Liver (tissue), 9 donors: Measurements from ENCODE around the gene ELAVL1. TPM values are rescaled to one million over a fixed set of nuclear protein-coding genes. Genes with fewer than 3 reads are reported as not detected.

ENCODE experiments used
- DNase-seq: peaks from one replicate; pipeline ENCODE4 v3.0.0-alpha.2; 2017; ENCODE audit warnings: low spot score
- H3K27ac ChIP-seq, 2 donors: one replicate each; pipeline ENCODE4 v1.7.0; 2013; ENCODE audit warnings: inconsistent platforms in 2 of 2, low read length in 2 of 2, control low read depth in 1 of 2, low read depth in 1 of 2, mild to moderate bottlenecking in 1 of 2
- H3K27me3 ChIP-seq, 4 donors: one replicate each; pipeline versions ENCODE4 v1.6.1 to v1.7.0; 2013; ENCODE audit warnings: low read length in 3 of 4, inconsistent platforms in 1 of 4, mild to moderate bottlenecking in 1 of 4, moderate library complexity in 1 of 4; ENCODE audit not compliant: control insufficient read depth in 4 of 4, insufficient read depth in 4 of 4
- H3K36me3 ChIP-seq, 4 donors: one replicate each; pipeline versions ENCODE4 v1.6.1 to v1.7.0; 2013; ENCODE audit warnings: low read length in 3 of 4, mild to moderate bottlenecking in 3 of 4, low read depth in 1 of 4, moderate library complexity in 1 of 4; ENCODE audit not compliant: control insufficient read depth in 4 of 4, insufficient read depth in 3 of 4
- H3K4me1 ChIP-seq, 4 donors: one replicate each; pipeline versions ENCODE4 v1.6.1 to v1.7.0; 2013; ENCODE audit warnings: low read length in 3 of 4, mild to moderate bottlenecking in 3 of 4, moderate library complexity in 1 of 4; ENCODE audit not compliant: control insufficient read depth in 4 of 4, insufficient read depth in 4 of 4
- H3K4me3 ChIP-seq, 3 donors: one replicate each; pipeline versions ENCODE4 v1.6.1 to v1.7.0; 2013; ENCODE audit warnings: low read length in 3 of 3, control low read depth in 1 of 3, low read depth in 1 of 3, mild to moderate bottlenecking in 1 of 3
- H3K9ac ChIP-seq, 2 donors: one replicate each; pipeline ENCODE4 v1.7.0; 2013; ENCODE audit warnings: low read length in 2 of 2, mild to moderate bottlenecking in 2 of 2, moderate library complexity in 2 of 2, control low read depth in 1 of 2, low read depth in 1 of 2
- H3K9me3 ChIP-seq, 4 donors: one replicate each; pipeline versions ENCODE4 v1.6.1 to v1.7.0; 2013; ENCODE audit warnings: low read length in 3 of 4; ENCODE audit not compliant: control insufficient read depth in 4 of 4
- EGR1 ChIP-seq, 2 donors: IDR thresholded peaks; 2 replicates each; pipeline ENCODE4 v1.6.1; 2016 to 2018; ENCODE audit warnings: antibody characterized with exemption in 2 of 2, low read depth in 2 of 2
- FOXA1 ChIP-seq: IDR thresholded peaks from 2 replicates; pipeline ENCODE4 v1.6.1; 2016; ENCODE audit warnings: antibody characterized with exemption
- FOXA2 ChIP-seq: IDR thresholded peaks from 2 replicates; pipeline ENCODE4 v1.6.1; 2016; ENCODE audit warnings: antibody characterized with exemption
- HNF4A ChIP-seq, 2 donors: conservative IDR thresholded peaks; 2 replicates each; pipeline ENCODE4 v1.6.1; 2016; ENCODE audit warnings: antibody characterized with exemption in 2 of 2, mild to moderate bottlenecking in 2 of 2
- HNF4G ChIP-seq: IDR thresholded peaks from 2 replicates; pipeline ENCODE4 v1.6.1; 2016; ENCODE audit warnings: antibody characterized with exemption
- JUND ChIP-seq, 2 donors: IDR thresholded peaks; 2 replicates each; pipeline ENCODE4 v1.6.1; 2016; ENCODE audit warnings: antibody characterized with exemption in 2 of 2
- NR2F2 ChIP-seq: IDR thresholded peaks from 2 replicates; pipeline ENCODE4 v1.6.1; 2016; ENCODE audit warnings: antibody characterized with exemption
- RXRA ChIP-seq, 2 donors: IDR thresholded peaks; 2 replicates each; pipeline ENCODE4 v1.6.1; 2017 to 2018; ENCODE audit warnings: antibody characterized with exemption in 2 of 2, mild to moderate bottlenecking in 1 of 2
- SP1 ChIP-seq: IDR thresholded peaks from 2 replicates; pipeline ENCODE4 v1.6.1; 2018; ENCODE audit warnings: antibody characterized with exemption, mild to moderate bottlenecking
- TAF1 ChIP-seq: conservative IDR thresholded peaks from 2 replicates; pipeline ENCODE4 v1.6.1; 2016; ENCODE audit warnings: antibody characterized with exemption, mild to moderate bottlenecking
- YY1 ChIP-seq: IDR thresholded peaks from 2 replicates; pipeline ENCODE4 v1.6.1; 2016; ENCODE audit warnings: antibody characterized with exemption, mild to moderate bottlenecking
- WGBS: extraction: QIAGEN DNeasy Blood & Tissue Kit; methylation state at CpG from one replicate; pipeline ENCODE4 v1.1.7; 2013; 5-methylcytosine and 5-hydroxymethylcytosine counted together
- polyA plus RNA-seq, 2 donors: library from polyadenylated mRNA; stranded (reverse) in 1 of 2; unstranded in 1 of 2; fragments of 200-250 nt in 1 of 2; fragments of >200 nt in 1 of 2; fragmentation: Nextera tagmentation in 1 of 2; extraction: Ambion mirVana in 1 of 2; gene quantifications; one replicate each; pipeline versions ENCODE4 v1.2.1 to v1.2.3, GENCODE V29; 2013 to 2015
- total RNA-seq, 2 donors: library from RNA; depleted of rRNA; stranded (reverse); fragments of >200 nt; gene quantifications; one replicate each; pipeline ENCODE4 v1.2.3, GENCODE V29; 2014
- TF ChIP-seq, protein P1 (sequence below): fragments of 150-350 bp; IDR thresholded peaks from 2 replicates; pipeline ENCODE4 v1.5.1; 2017; ENCODE audit warnings: improper control_type of control experiment, low read depth, low read length; ENCODE audit not compliant: missing input control
- TF ChIP-seq, protein P2 (sequence below): IDR thresholded peaks from 2 replicates; pipeline ENCODE4 v1.6.1; 2016; ENCODE audit warnings: antibody characterized with exemption
- TF ChIP-seq, protein P3 (sequence below): IDR thresholded peaks from 2 replicates; pipeline ENCODE4 v1.6.1; 2016; ENCODE audit warnings: antibody characterized with exemption, mild to moderate bottlenecking
- TF ChIP-seq, protein P4 (sequence below): IDR thresholded peaks from 2 replicates; pipeline ENCODE4 v1.6.1; 2016; ENCODE audit warnings: antibody characterized with exemption
- donor health status: healthy.
- donor health status: healthy.
- donor health status: healthy.
- donor health status: healthy.
- donor health status: healthy.

Gene ELAVL1
- total and polyA plus RNA-seq, 4 donors: 14.4 to 33.7 (median 19.1) TPM

DNA sequence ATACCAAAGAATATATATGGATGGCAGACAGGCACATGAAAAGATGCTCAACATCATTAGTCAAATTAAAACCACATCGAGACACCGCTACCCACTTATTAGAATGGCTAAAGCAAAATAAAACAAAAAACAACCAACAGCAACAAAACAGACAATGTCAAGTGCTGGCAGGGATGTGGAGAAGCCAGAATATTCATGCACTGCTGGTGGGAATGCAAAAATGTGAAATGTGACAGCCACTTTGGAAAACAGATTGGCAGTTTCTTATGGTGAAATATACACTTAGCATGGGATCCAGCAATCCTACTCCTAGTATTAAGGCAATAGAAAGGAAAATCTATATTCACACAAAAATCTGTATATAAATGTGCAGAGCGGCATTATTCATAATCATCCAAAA, 8.6 kb downstream of the ELAVL1 start (continued):
- TF ChIP-seq, protein P1, sequence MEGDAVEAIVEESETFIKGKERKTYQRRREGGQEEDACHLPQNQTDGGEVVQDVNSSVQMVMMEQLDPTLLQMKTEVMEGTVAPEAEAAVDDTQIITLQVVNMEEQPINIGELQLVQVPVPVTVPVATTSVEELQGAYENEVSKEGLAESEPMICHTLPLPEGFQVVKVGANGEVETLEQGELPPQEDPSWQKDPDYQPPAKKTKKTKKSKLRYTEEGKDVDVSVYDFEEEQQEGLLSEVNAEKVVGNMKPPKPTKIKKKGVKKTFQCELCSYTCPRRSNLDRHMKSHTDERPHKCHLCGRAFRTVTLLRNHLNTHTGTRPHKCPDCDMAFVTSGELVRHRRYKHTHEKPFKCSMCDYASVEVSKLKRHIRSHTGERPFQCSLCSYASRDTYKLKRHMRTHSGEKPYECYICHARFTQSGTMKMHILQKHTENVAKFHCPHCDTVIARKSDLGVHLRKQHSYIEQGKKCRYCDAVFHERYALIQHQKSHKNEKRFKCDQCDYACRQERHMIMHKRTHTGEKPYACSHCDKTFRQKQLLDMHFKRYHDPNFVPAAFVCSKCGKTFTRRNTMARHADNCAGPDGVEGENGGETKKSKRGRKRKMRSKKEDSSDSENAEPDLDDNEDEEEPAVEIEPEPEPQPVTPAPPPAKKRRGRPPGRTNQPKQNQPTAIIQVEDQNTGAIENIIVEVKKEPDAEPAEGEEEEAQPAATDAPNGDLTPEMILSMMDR: no peak
- TF ChIP-seq FOXA2: no peak
- TF ChIP-seq HNF4A (conservative IDR thresholded peaks at IDR 0.05): no peak
- TF ChIP-seq FOXA1: no peak
- TF ChIP-seq JUND (IDR thresholded peaks at IDR 0.05): no peak

DNA sequence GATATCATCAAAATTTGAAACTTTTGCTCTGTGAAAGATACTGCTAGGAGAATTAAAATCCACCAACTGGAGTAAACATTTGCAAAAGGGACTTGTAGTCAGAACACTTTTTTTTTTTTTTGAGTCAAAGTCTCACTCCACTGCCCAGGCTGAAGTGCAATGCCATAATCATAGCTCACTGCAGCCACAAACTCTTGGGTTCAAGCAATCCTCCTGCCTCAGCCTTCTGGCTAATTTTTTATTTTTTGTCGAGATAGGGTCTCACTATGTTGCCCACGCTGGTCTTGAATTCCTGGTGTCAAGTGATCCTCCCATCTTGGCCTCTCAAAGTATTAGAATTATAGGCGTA, 9.7 kb downstream of the ELAVL1 start:
- DNase-seq: no peak
- 77% methylated on average over 3 of the region's 3 CpGs for WGBS
- Histone ChIP-seq H3K9ac (no peak overlapping the region), H3K36me3 (peaks cover 4 to 9% (median 8%) of the 10 kb centered on the region in 4 donors), H3K27ac (peak overlapping the region in 1 of 2 donors; percentile 23), H3K9me3 (no peaks in the 10 kb centered on the region), H3K27me3 (no peaks in the 10 kb centered on the region), H3K4me3 (no peak overlapping the region), H3K4me1 (peaks cover 18 to 65% (median 50%) of the 10 kb centered on the region in 4 donors)
- TF ChIP-seq NR2F2: no peak
- peak in 1 of 2 donors; percentile 39 for TF ChIP-seq HNF4A (conservative IDR thresholded peaks at IDR 0.05)

DNA sequence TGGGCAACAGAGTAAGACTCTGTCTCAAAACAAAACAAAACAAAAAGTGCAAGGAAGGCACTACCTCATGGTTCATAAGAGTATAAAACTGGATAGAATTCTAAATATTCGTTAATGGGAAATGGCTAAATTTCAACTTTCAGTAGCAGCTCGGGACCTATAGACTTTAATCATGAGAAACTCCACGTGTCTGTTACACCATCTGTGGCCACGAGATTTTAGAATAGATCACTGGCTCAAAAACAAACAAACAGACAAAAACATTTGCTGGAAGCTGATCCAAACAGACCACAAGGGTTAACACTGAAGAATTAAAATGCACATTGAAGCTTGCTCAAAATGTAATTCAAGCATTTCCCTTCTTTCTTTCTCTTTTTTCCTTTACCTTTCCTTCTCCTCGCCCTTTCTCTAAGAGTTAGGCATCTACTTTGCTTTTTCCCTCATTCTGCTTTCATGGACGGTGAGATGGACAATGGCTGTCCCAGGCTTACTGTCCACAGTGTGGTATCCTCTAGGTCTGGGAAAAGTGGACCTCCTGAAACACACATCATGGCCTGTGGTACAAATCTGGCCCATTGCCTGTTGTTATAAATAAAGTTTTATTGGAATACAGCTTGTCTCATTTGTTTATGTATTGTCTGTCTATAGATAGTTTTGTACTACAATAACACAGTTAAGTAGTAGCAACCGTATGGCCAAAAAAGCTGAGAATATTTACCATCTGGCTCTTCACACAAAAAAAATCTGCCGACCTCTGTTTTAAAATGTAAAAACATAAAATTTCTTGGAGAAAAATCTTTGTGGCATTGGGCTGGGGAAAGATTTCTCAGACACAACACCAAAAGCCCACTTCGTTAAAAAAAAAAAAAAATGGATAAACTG, 10.3 kb downstream of the ELAVL1 start:
- DNase-seq: no peak
- Histone ChIP-seq H3K27me3 (no peaks in the 10 kb centered on the region), H3K9ac (no peak overlapping the region), H3K27ac (peak overlapping the region; percentile 45 to 81), H3K4me3 (no peak overlapping the region), H3K36me3 (peaks cover 9 to 14% (median 12%) of the 10 kb centered on the region in 4 donors), H3K4me1 (peaks cover 16 to 59% (median 44%) of the 10 kb centered on the region in 4 donors), H3K9me3 (no peaks in the 10 kb centered on the region)
- TF ChIP-seq TAF1 (no peak), HNF4G (no peak), HNF4A (conservative IDR thresholded peaks at IDR 0.05) (peak; percentile 16 to 41), RXRA (IDR thresholded peaks at IDR 0.05) (peak in 1 of 2 donors; percentile 39), FOXA1 (no peak)
- TF ChIP-seq, protein P2, sequence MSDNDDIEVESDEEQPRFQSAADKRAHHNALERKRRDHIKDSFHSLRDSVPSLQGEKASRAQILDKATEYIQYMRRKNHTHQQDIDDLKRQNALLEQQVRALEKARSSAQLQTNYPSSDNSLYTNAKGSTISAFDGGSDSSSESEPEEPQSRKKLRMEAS: no peak
- WGBS: 55% methylated on average over 9 of the region's 9 CpGs

DNA sequence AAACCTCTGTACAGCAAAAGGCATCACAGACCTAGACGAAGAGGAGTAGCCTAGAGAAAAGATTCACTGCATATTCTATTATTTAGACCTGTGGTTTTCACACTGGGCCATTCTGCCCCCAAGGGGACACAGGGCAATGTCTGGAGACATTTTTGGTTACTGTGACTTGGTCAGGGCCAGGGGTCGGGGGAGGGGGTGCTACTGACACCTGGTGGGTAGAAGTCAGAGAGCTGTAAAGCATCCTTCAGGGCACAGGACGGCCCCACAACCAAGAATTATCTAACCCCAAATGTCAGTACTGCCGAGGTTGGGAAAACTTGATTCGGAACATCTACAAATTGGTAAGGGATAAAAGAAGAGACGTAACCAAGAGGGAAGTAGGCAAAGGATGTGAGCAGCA, 11.3 kb downstream of the ELAVL1 start:
- WGBS: 71% methylated on average over 6 of the region's 6 CpGs
- Histone ChIP-seq H3K9me3 (no peaks in the 10 kb centered on the region), H3K9ac (peak overlapping the region in 1 of 2 donors; percentile 78), H3K36me3 (peaks cover 10 to 20% (median 14%) of the 10 kb centered on the region in 4 donors), H3K27me3 (no peaks in the 10 kb centered on the region), H3K4me3 (no peak overlapping the region), H3K4me1 (peaks cover 16 to 51% (median 40%) of the 10 kb centered on the region in 4 donors), H3K27ac (peak overlapping the region; percentile 29 to 81)
- no peak for DNase-seq
- TF ChIP-seq, protein P1: no peak
- TF ChIP-seq NR2F2 (no peak), RXRA (IDR thresholded peaks at IDR 0.05) (no peak), YY1 (no peak), SP1 (no peak), EGR1 (IDR thresholded peaks at IDR 0.05; ENCODE audit: low read depth in 2 of 2) (no peak), FOXA2 (no peak), HNF4A (conservative IDR thresholded peaks at IDR 0.05) (no peak)
- TF ChIP-seq, protein P3, sequence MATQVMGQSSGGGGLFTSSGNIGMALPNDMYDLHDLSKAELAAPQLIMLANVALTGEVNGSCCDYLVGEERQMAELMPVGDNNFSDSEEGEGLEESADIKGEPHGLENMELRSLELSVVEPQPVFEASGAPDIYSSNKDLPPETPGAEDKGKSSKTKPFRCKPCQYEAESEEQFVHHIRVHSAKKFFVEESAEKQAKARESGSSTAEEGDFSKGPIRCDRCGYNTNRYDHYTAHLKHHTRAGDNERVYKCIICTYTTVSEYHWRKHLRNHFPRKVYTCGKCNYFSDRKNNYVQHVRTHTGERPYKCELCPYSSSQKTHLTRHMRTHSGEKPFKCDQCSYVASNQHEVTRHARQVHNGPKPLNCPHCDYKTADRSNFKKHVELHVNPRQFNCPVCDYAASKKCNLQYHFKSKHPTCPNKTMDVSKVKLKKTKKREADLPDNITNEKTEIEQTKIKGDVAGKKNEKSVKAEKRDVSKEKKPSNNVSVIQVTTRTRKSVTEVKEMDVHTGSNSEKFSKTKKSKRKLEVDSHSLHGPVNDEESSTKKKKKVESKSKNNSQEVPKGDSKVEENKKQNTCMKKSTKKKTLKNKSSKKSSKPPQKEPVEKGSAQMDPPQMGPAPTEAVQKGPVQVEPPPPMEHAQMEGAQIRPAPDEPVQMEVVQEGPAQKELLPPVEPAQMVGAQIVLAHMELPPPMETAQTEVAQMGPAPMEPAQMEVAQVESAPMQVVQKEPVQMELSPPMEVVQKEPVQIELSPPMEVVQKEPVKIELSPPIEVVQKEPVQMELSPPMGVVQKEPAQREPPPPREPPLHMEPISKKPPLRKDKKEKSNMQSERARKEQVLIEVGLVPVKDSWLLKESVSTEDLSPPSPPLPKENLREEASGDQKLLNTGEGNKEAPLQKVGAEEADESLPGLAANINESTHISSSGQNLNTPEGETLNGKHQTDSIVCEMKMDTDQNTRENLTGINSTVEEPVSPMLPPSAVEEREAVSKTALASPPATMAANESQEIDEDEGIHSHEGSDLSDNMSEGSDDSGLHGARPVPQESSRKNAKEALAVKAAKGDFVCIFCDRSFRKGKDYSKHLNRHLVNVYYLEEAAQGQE: no peak
- TF ChIP-seq, protein P2: no peak
- TF ChIP-seq, protein P4, sequence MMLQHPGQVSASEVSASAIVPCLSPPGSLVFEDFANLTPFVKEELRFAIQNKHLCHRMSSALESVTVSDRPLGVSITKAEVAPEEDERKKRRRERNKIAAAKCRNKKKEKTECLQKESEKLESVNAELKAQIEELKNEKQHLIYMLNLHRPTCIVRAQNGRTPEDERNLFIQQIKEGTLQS: no peak
